HCT116 (cell line): ENCODE measurements around the gene FGF1. TPM values are rescaled to one million over a fixed set of nuclear protein-coding genes. Genes with fewer than 3 reads are reported as not detected.

Experiments used
- ATAC-seq: fragments of 200-7000 bp; cut with Tn5 transposase; 2 replicates; pipeline ENCODE4 v1.9.1; 2020; ENCODE audit warnings: mild to moderate bottlenecking, moderate library complexity
- BruUV-seq: library from RNA; stranded (reverse); fragments of 400-500 nt; replicated peaks from 2 replicates; lab custom pipeline; 2021; lab: Mats Ljungman, UMichigan
- CTCF ChIA-PET: fragments of 300-600 bp; sonication (Branson Sonifier 250); formaldehyde crosslinking; loops from one replicate; lab custom pipeline; 2021; ENCODE audit warnings: antibody characterized with exemption; lab: Charles Lee
- POLR2A ChIA-PET: fragments of 300-600, 350-600 bp; sonication (Branson Sonifier 250); formaldehyde crosslinking; loops from one replicate; lab custom pipeline; 2021; ENCODE audit warnings: antibody characterized with exemption; lab: Charles Lee
- RAD21 ChIA-PET, 2 experiments: fragments of 300-600 bp; sonication (Branson Sonifier 250); formaldehyde crosslinking; loops; one replicate each; lab custom pipeline; 2023; ENCODE audit warnings: low total read pairs in 2 of 2; ENCODE audit not compliant: uncharacterized antibody in 2 of 2, unreplicated experiment in 2 of 2, low non-redundant PET in 1 of 2; lab: Charles Lee
- DNase-seq: peaks from one replicate; pipeline ENCODE4 v3.0.0-alpha.2; 2010; ENCODE audit warnings: low read depth, low spot score
- H2AFZ ChIP-seq: fragments of 200-600 bp; shearing (Covaris generic), sonication (generic); 2 replicates; pipeline ENCODE4 v1.6.1; 2017; ENCODE audit warnings: low read depth, mixed run types, mixed read lengths, antibody characterized with exemption, low read length; ENCODE audit not compliant: poor library complexity, severe bottlenecking
- H3K27ac ChIP-seq: 2 replicates; pipeline ENCODE4 v1.5.1; 2012; ENCODE audit warnings: low read depth, low read length
- H3K27me3 ChIP-seq: fragments of 200-600 bp; sonication (generic); 2 replicates; pipeline ENCODE4 v1.6.1; 2016; ENCODE audit warnings: mixed run types, low read length, mixed read lengths; ENCODE audit not compliant: insufficient read depth
- H3K36me3 ChIP-seq, 2 experiments: fragments of 200-500 bp in 1 of 2; fragments of 200-600 bp in 1 of 2; sonication (Bioruptor generic) in 1 of 2; sonication (generic) in 1 of 2; 2 replicates each; pipeline versions ENCODE4 v1.5.1 to v1.6.1; 2014 to 2016; ENCODE audit warnings: low read length in 2 of 2, inconsistent platforms in 1 of 2, mixed read lengths in 1 of 2, mixed run types in 1 of 2; ENCODE audit not compliant: insufficient read depth in 2 of 2, control insufficient read depth in 1 of 2
- H3K4me1 ChIP-seq, 2 experiments: fragments of 200-600 bp in 1 of 2; sonication (generic) in 1 of 2; 2 replicates each; pipeline versions ENCODE4 v1.5.1 to v1.6.1; 2012 to 2017; ENCODE audit warnings: low read length in 2 of 2, inconsistent platforms in 1 of 2, mild to moderate bottlenecking in 1 of 2, mixed read lengths in 1 of 2, mixed run types in 1 of 2, moderate library complexity in 1 of 2; ENCODE audit not compliant: insufficient read depth in 2 of 2, control insufficient read depth in 1 of 2
- H3K4me2 ChIP-seq: fragments of 200-600 bp; sonication (generic); 2 replicates; pipeline ENCODE4 v1.6.1; 2017; ENCODE audit warnings: mixed run types, low read length, mixed read lengths
- H3K4me3 ChIP-seq, 2 experiments: fragments of 200-600 bp in 1 of 2; sonication (generic) in 1 of 2; replicated peaks in 1 of 2; 2 replicates each; pipeline ENCODE4 v1.5.1; 2011 to 2016; ENCODE audit warnings: low read length in 2 of 2, control low read depth in 1 of 2, low read depth in 1 of 2, mild to moderate bottlenecking in 1 of 2, mixed read lengths in 1 of 2, mixed run types in 1 of 2
- H3K79me2 ChIP-seq: fragments of 200-600 bp; sonication (generic); 2 replicates; pipeline ENCODE4 v1.6.1; 2017; ENCODE audit warnings: mild to moderate bottlenecking, mixed run types, low read length, moderate library complexity, mixed read lengths; ENCODE audit not compliant: insufficient read depth
- H3K9ac ChIP-seq: fragments of 200-600 bp; sonication (generic); 2 replicates; pipeline ENCODE4 v1.6.1; 2016; ENCODE audit warnings: low read length, mixed read lengths
- H3K9me2 ChIP-seq: fragments of 200-600 bp; sonication (generic), shearing (Covaris generic); 2 replicates; pipeline ENCODE4 v1.6.1; 2017; ENCODE audit warnings: mixed run types, mild to moderate bottlenecking, moderate library complexity; ENCODE audit not compliant: insufficient read depth
- H3K9me3 ChIP-seq, 2 experiments: fragments of 200-500 bp in 1 of 2; fragments of 200-600 bp in 1 of 2; sonication (Bioruptor generic) in 1 of 2; sonication (generic) in 1 of 2; 2 replicates each; pipeline ENCODE4 v1.6.1; 2014 to 2017; ENCODE audit warnings: low read length in 2 of 2, mixed read lengths in 2 of 2, inconsistent platforms in 1 of 2, low read depth in 1 of 2, mild to moderate bottlenecking in 1 of 2, mixed run types in 1 of 2, moderate library complexity in 1 of 2; ENCODE audit not compliant: control insufficient read depth in 1 of 2, insufficient read depth in 1 of 2
- H4K20me1 ChIP-seq: fragments of 200-600 bp; sonication (generic), shearing (Covaris generic); 2 replicates; pipeline ENCODE4 v1.6.1; 2017; ENCODE audit warnings: mixed run types, mild to moderate bottlenecking, moderate library complexity; ENCODE audit not compliant: insufficient read depth
- CEBPB ChIP-seq: IDR thresholded peaks from 2 replicates; pipeline ENCODE4 v1.6.1; 2012; ENCODE audit warnings: low read depth
- CTCF ChIP-seq, 3 experiments: fragments of 200-600 bp in 1 of 3; sonication (generic) in 1 of 3; IDR thresholded peaks in 2 of 3; conservative IDR thresholded peaks in 1 of 3; 2 replicates each; pipeline ENCODE4 v1.5.1; 2012 to 2017; ENCODE audit warnings: low read depth in 2 of 3, low read length in 2 of 3, antibody characterized with exemption in 1 of 3, borderline replicate concordance in 1 of 3, control low read depth in 1 of 3, mild to moderate bottlenecking in 1 of 3, mixed read lengths in 1 of 3, mixed run types in 1 of 3, moderate library complexity in 1 of 3; ENCODE audit not compliant: insufficient read depth in 1 of 3
- EGR1 ChIP-seq: IDR thresholded peaks from 2 replicates; pipeline ENCODE4 v1.6.1; 2012; ENCODE audit warnings: low read depth
- ELF1 ChIP-seq: IDR thresholded peaks from 2 replicates; pipeline ENCODE4 v1.6.1; 2012; ENCODE audit warnings: low read depth, borderline replicate concordance
- EZH2 ChIP-seq: fragments of 200-600 bp; sonication (generic); IDR thresholded peaks from 2 replicates; pipeline ENCODE4 v1.6.1; 2017; ENCODE audit warnings: antibody characterized with exemption, mixed run types
- FOSL1 ChIP-seq: IDR thresholded peaks from 2 replicates; pipeline ENCODE4 v1.6.1; 2012; ENCODE audit warnings: low read depth
- JUND ChIP-seq: IDR thresholded peaks from 2 replicates; pipeline ENCODE4 v1.6.1; 2012
- POLR2AphosphoS5 ChIP-seq: IDR thresholded peaks from 2 replicates; pipeline ENCODE4 v1.6.1; 2011; ENCODE audit warnings: mild to moderate bottlenecking, low read depth, low read length, moderate library complexity
- RAD21 ChIP-seq: IDR thresholded peaks from 2 replicates; pipeline ENCODE4 v1.6.1; 2012; ENCODE audit warnings: low read depth, mild to moderate bottlenecking
- REST ChIP-seq: IDR thresholded peaks from 2 replicates; pipeline ENCODE4 v1.6.1; 2012; ENCODE audit warnings: low read depth
- SP1 ChIP-seq: IDR thresholded peaks from 2 replicates; pipeline ENCODE4 v1.6.1; 2012; ENCODE audit warnings: low read depth
- SRF ChIP-seq: IDR thresholded peaks from 2 replicates; pipeline ENCODE4 v1.6.1; 2012; ENCODE audit warnings: low read depth
- TCF7L2 ChIP-seq: IDR thresholded peaks from 2 replicates; pipeline ENCODE4 v1.7.0; 2011; ENCODE audit warnings: borderline replicate concordance, inconsistent platforms; ENCODE audit not compliant: insufficient read depth, insufficient read length; ENCODE audit errors: extremely low read depth
- ZNF274 ChIP-seq: fragments of 200-500 bp; sonication (Bioruptor generic); IDR thresholded peaks from 2 replicates; pipeline ENCODE4 v1.6.1; 2014; ENCODE audit warnings: mild to moderate bottlenecking, low read depth, low read length, inconsistent platforms
- intact Hi-C: fragments of 100-400 bp; cut with micrococcal nuclease; formaldehyde crosslinking; loops from 2 replicates; pipeline ENCODE4 v1.10.0; 2022
- total RNA-seq: library from RNA; stranded (reverse); gene quantifications from one replicate; pipeline ENCODE4 v1.2.1, GENCODE V29; 2021; ENCODE audit not compliant: unreplicated experiment

The FGF1 gene
- total RNA-seq, 1 experiment from 2014 or later: not detected

GRCh38 chr5:142715291-142715690, 29.4 kb upstream of the FGF1 start:
- Histone ChIP-seq H3K79me2 (no peaks in the 10 kb centered on the region), H3K9me2 (no peaks in the 10 kb centered on the region), H3K27me3 (no peaks in the 10 kb centered on the region), H3K4me1 (peaks cover 2 to 21% of the 10 kb centered on the region in 2 experiments; a peak in 3 of 4 replicates), H3K9me3 (no peaks in the 10 kb centered on the region)
- no peak for DNase-seq
- POLR2A ChIA-PET: no interaction called here
- RAD21 ChIA-PET: interaction anchor here in 1 of 2 experiments (0.7 kb wide), 1 partner anchor 58 kb away, joined by 4 read pairs; no protein-coding TSS in a partner anchor
- no TSS peak for BruUV-seq
- intact Hi-C loops: loop anchor here (10.0 kb wide), 1 partner anchor 1460 kb away; the partner anchor contains the start of genes KCTD16 and YIPF5
- TF ChIP-seq SP1: no peak
- TF ChIP-seq TCF7L2: no peak
- no peak for TF ChIP-seq RAD21
- no peak for TF ChIP-seq SRF
- no peak for TF ChIP-seq CTCF (IDR thresholded peaks at IDR 0.05 in 2 of 3, conservative IDR thresholded peaks at IDR 0.05 in 1 of 3; ENCODE audit: borderline replicate concordance in 1 of 3, insufficient read depth in 1 of 3, low read depth in 2 of 3, low read length in 2 of 3)
- TF ChIP-seq ELF1: no peak
- no peak for TF ChIP-seq POLR2AphosphoS5
- TF ChIP-seq EZH2: no peak
- TF ChIP-seq FOSL1: no peak
- no peak for TF ChIP-seq ZNF274
- no peak for TF ChIP-seq REST
- no peak for TF ChIP-seq EGR1
- no peak for TF ChIP-seq CEBPB
- TF ChIP-seq JUND: no peak
- TF ChIP-seq, all 23 proteins: peak for 0
- H4K20me1 ChIP-seq: no peaks in the 10 kb centered on the region
- CTCF ChIA-PET: interaction anchor here (1.2 to 9.9 kb wide), 3 partner anchors 152 to 173 kb away, joined by 6 to 128 read pairs (median 18); no protein-coding TSS in a partner anchor
- no peaks in the 10 kb centered on the region for H3K36me3 ChIP-seq
- H3K27ac ChIP-seq: no peak overlapping the region
- H3K4me3 ChIP-seq: no peak overlapping the region
- no peak overlapping the region for H3K4me2 ChIP-seq
- ATAC-seq: no peak
- H2AFZ ChIP-seq: no peak overlapping the region
- H3K9ac ChIP-seq: no peak overlapping the region
